GM12878 (cell line): ENCODE measurements around the gene POMT1. TPM values are rescaled to one million over a fixed set of nuclear protein-coding genes. Genes with fewer than 3 reads are reported as not detected.

ENCODE experiments used
- ATAC-seq: fragments of 200-7000 bp; cut with Tn5 transposase; 3 replicates; pipeline ENCODE4 v1.9.1; 2020; ENCODE audit warnings: mild to moderate bottlenecking, moderate library complexity
- BruUV-seq: library from RNA; stranded (reverse); fragments of 400-500 nt; replicated peaks from 2 replicates; lab custom pipeline; 2021; lab: Mats Ljungman, UMichigan
- CTCF ChIA-PET: fragments of 300-600 bp; sonication (Branson Sonifier 250); formaldehyde crosslinking; extraction: SDS; loops from one replicate; lab custom pipeline; 2021; ENCODE audit warnings: inconsistent platforms; lab: Yijun Ruan, JAX
- POLR2A ChIA-PET: fragments of 350-600 bp; formaldehyde crosslinking; extraction: SDS; loops from one replicate; lab custom pipeline; 2021; ENCODE audit warnings: inconsistent platforms; lab: Charles Lee
- RAD21 ChIA-PET: fragments of 300-600 bp; sonication (Branson Sonifier 250); formaldehyde crosslinking; loops from one replicate; lab custom pipeline; 2023; ENCODE audit warnings: antibody characterized with exemption; ENCODE audit not compliant: unreplicated experiment; lab: Charles Lee
- SMC1A ChIA-PET: fragments of 300-600 bp; sonication (Branson Sonifier 250); formaldehyde crosslinking; loops from one replicate; lab custom pipeline; 2023; ENCODE audit not compliant: unreplicated experiment, uncharacterized antibody; lab: Charles Lee
- DNase-seq: peaks from one replicate; pipeline ENCODE4 v3.0.0-alpha.2; 2011; ENCODE audit warnings: low read depth, low spot score
- FAIRE-seq: peaks from 3 replicates; lab custom pipeline; 2011; peaks lifted over from hg19 to GRCh38; lab: Jason Lieb, UNC
- H2AFZ ChIP-seq: 2 replicates; pipeline ENCODE4 v1.6.0; 2011; ENCODE audit warnings: low read depth, low read length, control low read depth; ENCODE audit not compliant: control insufficient read depth
- H3K27ac ChIP-seq: 2 replicates; pipeline ENCODE4 v1.5.1; 2011; ENCODE audit warnings: control low read depth; ENCODE audit not compliant: control insufficient read depth, insufficient read depth
- H3K27me3 ChIP-seq, 2 experiments: replicated peaks in 1 of 2; 2 replicates each; pipeline versions ENCODE4 v1.6.0 to v1.6.1; 2011; ENCODE audit warnings: low read length in 1 of 2; ENCODE audit not compliant: control insufficient read depth in 2 of 2, insufficient read depth in 2 of 2
- H3K36me3 ChIP-seq, 2 experiments: 2 replicates each; pipeline ENCODE4 v1.5.1; 2011; ENCODE audit warnings: low read length in 1 of 2; ENCODE audit not compliant: control insufficient read depth in 2 of 2, insufficient read depth in 2 of 2
- H3K4me1 ChIP-seq: 2 replicates; pipeline ENCODE4 v1.6.1; 2011; ENCODE audit warnings: mild to moderate bottlenecking, low read length, moderate library complexity, mixed read lengths; ENCODE audit not compliant: control insufficient read depth, insufficient read depth
- H3K4me2 ChIP-seq: 2 replicates; pipeline ENCODE4 v1.6.0; 2011; ENCODE audit warnings: control low read depth; ENCODE audit not compliant: control insufficient read depth, insufficient read depth
- H3K4me3 ChIP-seq: fragments of 200-600 bp; sonication (generic); 2 replicates; pipeline ENCODE4 v1.5.1; 2016
- H3K79me2 ChIP-seq: 2 replicates; pipeline ENCODE4 v1.6.0; 2011; ENCODE audit warnings: low read length; ENCODE audit not compliant: control insufficient read depth, insufficient read depth
- H3K9ac ChIP-seq: 2 replicates; pipeline ENCODE4 v1.8.0; 2011; ENCODE audit warnings: low read length, control low read depth, mixed read lengths; ENCODE audit not compliant: control insufficient read depth, insufficient read depth
- H3K9me3 ChIP-seq: replicated peaks from 3 replicates; pipeline ENCODE4 v1.5.1; 2011; ENCODE audit warnings: mild to moderate bottlenecking, low read length; ENCODE audit not compliant: control insufficient read depth, insufficient read depth
- H4K20me1 ChIP-seq: 2 replicates; pipeline ENCODE4 v1.6.0; 2011; ENCODE audit not compliant: control insufficient read depth, insufficient read depth
- CEBPZ ChIP-seq: fragments of 150-350 bp; IDR thresholded peaks from 2 replicates; pipeline ENCODE4 v1.6.1; 2016; ENCODE audit warnings: low read depth, low read length
- CREM ChIP-seq: IDR thresholded peaks from 2 replicates; pipeline ENCODE4 v1.6.1; 2014; ENCODE audit warnings: antibody characterized with exemption, low read depth
- EGR1 ChIP-seq, 2 experiments: IDR thresholded peaks; 1 replicate in 1 of 2; 2 replicates in 1 of 2; pipeline ENCODE4 v1.6.1; 2011 to 2012; ENCODE audit warnings: low read depth in 2 of 2, low read length in 2 of 2, borderline replicate concordance in 1 of 2, mild to moderate bottlenecking in 1 of 2, moderate library complexity in 1 of 2
- GABPA ChIP-seq: IDR thresholded peaks from 2 replicates; pipeline ENCODE4 v1.6.1; 2014; ENCODE audit warnings: antibody characterized with exemption, low read depth, mild to moderate bottlenecking, inconsistent platforms
- IKZF1 ChIP-seq: fragments of 450-650 bp; conservative IDR thresholded peaks from 2 replicates; pipeline ENCODE4 v1.6.1; 2017; ENCODE audit warnings: antibody characterized with exemption, mild to moderate bottlenecking
- IRF3 ChIP-seq: fragments of 450-650 bp; IDR thresholded peaks from 2 replicates; pipeline ENCODE4 v1.6.1; 2014; ENCODE audit warnings: mild to moderate bottlenecking
- NFIC ChIP-seq: IDR thresholded peaks from 2 replicates; pipeline ENCODE4 v1.6.1; 2012; ENCODE audit warnings: low read depth, mild to moderate bottlenecking, inconsistent platforms, low read length, moderate library complexity
- PRDM15 ChIP-seq: fragments of 450-650 bp; formaldehyde crosslinking; IDR thresholded peaks from 2 replicates; pipeline ENCODE4 v1.4.0; 2020; ENCODE audit warnings: mild to moderate bottlenecking, moderate library complexity
- REST ChIP-seq: IDR thresholded peaks from 2 replicates; pipeline ENCODE4 v1.6.1; 2012; ENCODE audit warnings: mild to moderate bottlenecking, low read depth, low read length
- RUNX3 ChIP-seq: IDR thresholded peaks from 2 replicates; pipeline ENCODE4 v1.6.1; 2012; ENCODE audit warnings: low read length, inconsistent platforms
- SMARCA5 ChIP-seq: fragments of 450-650 bp; IDR thresholded peaks from 2 replicates; pipeline ENCODE4 v1.6.1; 2017; ENCODE audit warnings: mild to moderate bottlenecking
- WGBS: methylation state at CpG from one replicate; pipeline ENCODE4 v1.1.6; 2016; ENCODE audit warnings: low lambda C conversion rate; ENCODE audit not compliant: insufficient replicate concordance, insufficient coverage; ENCODE audit errors: missing lambda C conversion rate; 5-methylcytosine and 5-hydroxymethylcytosine counted together
- in situ Hi-C: fragments of 300-500 bp; cut with MboI; formaldehyde crosslinking; loops from 9 replicates; pipeline ENCODE4 v1.14.3; 2018; ENCODE audit warnings: mixed read lengths
- intact Hi-C: fragments of 100-400 bp; cut with micrococcal nuclease; formaldehyde crosslinking; loops from one replicate; pipeline ENCODE4 v1.14.2; 2022; ENCODE audit not compliant: unreplicated experiment
- polyA plus RNA-seq, 11 experiments: library from polyadenylated mRNA; depleted of rRNA in 4 of 11; unstranded in 6 of 11; stranded (reverse) in 5 of 11; fragments of >200 nt; fragmentation: Nextera tagmentation in 4 of 11; fragmentation: Illumina TruSeq in 1 of 11; extraction: Ambion mirVana in 4 of 11; extraction: Trizol in 1 of 11; gene quantifications; 1 replicate in 1 of 11; 2 replicates in 10 of 11; pipeline versions ENCODE4 v1.2.1 to v1.2.3, GENCODE V29; 2011 to 2016; ENCODE audit warnings: inconsistent platforms in 2 of 11, missing spikeins in 2 of 11, low read depth in 1 of 11
- total RNA-seq, 4 experiments: library from RNA; depleted of rRNA in 3 of 4; stranded (reverse); fragments of >200 nt in 3 of 4; fragmentation: Illumina TruSeq in 1 of 4; extraction: Trizol in 1 of 4; gene quantifications; 2 replicates each; pipeline versions ENCODE4 v1.2.1 to v1.2.3, GENCODE V29; 2013 to 2021

Gene POMT1
- total and polyA plus RNA-seq, 10 of the 15 experiments (the other 5 are each of a cell fraction or from before 2014, with no cell fraction given): 1.2 to 19.2 (median 12.6) TPM

GRCh38 chr9:131511880-131512279, 9.2 kb downstream of the POMT1 start:
- Histone ChIP-seq H3K4me1 (no peaks in the 10 kb centered on the region), H2AFZ (no peak overlapping the region), H3K27ac (no peak overlapping the region), H3K9ac (no peak overlapping the region), H3K27me3 (no peaks in the 10 kb centered on the region), H3K36me3 (peaks cover 7 to 19% of the 10 kb centered on the region in 2 experiments; a peak in 3 of 4 replicates), H4K20me1 (no peaks in the 10 kb centered on the region), H3K9me3 (no peaks in the 10 kb centered on the region), H3K4me2 (no peak overlapping the region), H3K79me2 (no peaks in the 10 kb centered on the region), H3K4me3 (no peak overlapping the region)
- WGBS: 98% methylated on average over 6 of the region's 6 CpGs
- ChIA-PET SMC1A (no interaction called here), CTCF (no interaction called here), RAD21 (no interaction called here), POLR2A (no interaction called here)
- intact Hi-C loops: no loop called here
- in situ Hi-C loops: no loop called here
- DNase-seq (no peak), ATAC-seq (no peak), FAIRE-seq (no peak)
- no TSS peak for BruUV-seq
- no peak for TF ChIP-seq RUNX3
- no peak for TF ChIP-seq CEBPZ
- no peak for TF ChIP-seq EGR1 (IDR thresholded peaks at IDR 0.05; ENCODE audit: borderline replicate concordance in 1 of 2, low read depth in 2 of 2, low read length in 2 of 2)
- no peak for TF ChIP-seq IKZF1
- no peak for TF ChIP-seq REST
- no peak for TF ChIP-seq GABPA
- no peak for TF ChIP-seq NFIC
- TF ChIP-seq PRDM15 (CRISPR knock-in tag): no peak
- no peak for TF ChIP-seq IRF3
- TF ChIP-seq SMARCA5: no peak
- no peak for TF ChIP-seq CREM
